K562 (cell line): Measurements from ENCODE around the gene TGFBR1. TPM values are rescaled to one million over a fixed set of nuclear protein-coding genes. Genes with fewer than 3 reads are reported as not detected.

Source experiments
- ARID3A ChIP-seq: IDR thresholded peaks from 2 replicates; pipeline ENCODE4 v1.6.1; 2012; ENCODE audit warnings: low read depth, low read length, improper control_type of control experiment, borderline replicate concordance
- DACH1 ChIP-seq: fragments of 450-650 bp; IDR thresholded peaks from 2 replicates; pipeline ENCODE4 v1.6.1; 2018; ENCODE audit not compliant: partially characterized antibody
- FOXJ3 ChIP-seq: sonication (generic); formaldehyde crosslinking; IDR thresholded peaks from 2 replicates; pipeline ENCODE4 v1.4.0; 2020; ENCODE audit warnings: mild to moderate bottlenecking, missing genetic modification reagents
- GTF2A2 ChIP-seq: IDR thresholded peaks from 2 replicates; pipeline ENCODE4 v1.6.1; 2016; ENCODE audit warnings: mild to moderate bottlenecking, missing genetic modification characterization, missing compliant biosample characterization
- HMGXB4 ChIP-seq: sonication (generic); formaldehyde crosslinking; IDR thresholded peaks from 2 replicates; pipeline ENCODE4 v1.8.1; 2023; ENCODE audit warnings: mild to moderate bottlenecking, missing genetic modification reagents
- HOMEZ ChIP-seq: fragments of 250-450 bp; sonication (Bioruptor Pico); IDR thresholded peaks from 2 replicates; pipeline ENCODE4 v1.4.0; 2020; ENCODE audit warnings: mild to moderate bottlenecking, moderate library complexity
- MBD2 ChIP-seq: sonication (generic); IDR thresholded peaks from 2 replicates; pipeline ENCODE4 v1.6.1; 2016; ENCODE audit warnings: low read depth, borderline replicate concordance
- NELFE ChIP-seq: IDR thresholded peaks from 2 replicates; pipeline ENCODE4 v1.6.1; 2011; ENCODE audit warnings: mild to moderate bottlenecking; ENCODE audit not compliant: insufficient read depth, insufficient read length
- PHF8 ChIP-seq: fragments of 200-600 bp; sonication (generic); IDR thresholded peaks from 2 replicates; pipeline ENCODE4 v1.6.1; 2012; ENCODE audit warnings: mixed run types, mild to moderate bottlenecking, inconsistent platforms, low read length, moderate library complexity, borderline replicate concordance
- RFX7 ChIP-seq: fragments of 250-450 bp; sonication (Bioruptor Pico); IDR thresholded peaks from 2 replicates; pipeline ENCODE4 v1.5.1; 2021; ENCODE audit warnings: mild to moderate bottlenecking
- SIN3A ChIP-seq, 2 experiments: fragments of 150-350 bp in 1 of 2; IDR thresholded peaks; 2 replicates each; pipeline ENCODE4 v1.6.1; 2011 to 2016; ENCODE audit warnings: borderline replicate concordance in 2 of 2, low read depth in 2 of 2, low read length in 2 of 2, mild to moderate bottlenecking in 2 of 2, moderate library complexity in 2 of 2; ENCODE audit not compliant: control insufficient read depth in 1 of 2
- ZFX ChIP-seq: sonication (generic); formaldehyde crosslinking; IDR thresholded peaks from 2 replicates; pipeline ENCODE4 v1.8.0; 2022; ENCODE audit warnings: mild to moderate bottlenecking, missing genetic modification reagents, moderate library complexity
- ZNF124 ChIP-seq: sonication (generic); formaldehyde crosslinking; IDR thresholded peaks from 2 replicates; pipeline ENCODE4 v1.8.1; 2022; ENCODE audit warnings: missing genetic modification reagents
- ZNF174 ChIP-seq: fragments of 250-450 bp; sonication (Bioruptor Pico); IDR thresholded peaks from 2 replicates; pipeline ENCODE4 v1.4.0; 2020; ENCODE audit warnings: mild to moderate bottlenecking
- ZNF354B ChIP-seq: fragments of 250-450 bp; sonication (Bioruptor Pico); IDR thresholded peaks from 2 replicates; pipeline ENCODE4 v1.4.0; 2020
- ZNF584 ChIP-seq: fragments of 200-800 bp; sonication (Bioruptor generic); IDR thresholded peaks from 2 replicates; pipeline ENCODE4 v1.6.1; 2016; ENCODE audit warnings: low read depth, mild to moderate bottlenecking, missing genetic modification characterization, missing compliant biosample characterization
- polyA plus RNA-seq, 8 experiments: library from polyadenylated mRNA; depleted of rRNA in 4 of 8; stranded (reverse) in 5 of 8; unstranded in 3 of 8; fragments of >200 nt; fragmentation: Nextera tagmentation in 2 of 8; fragmentation: Illumina TruSeq in 1 of 8; extraction: Ambion mirVana in 2 of 8; extraction: Trizol in 1 of 8; gene quantifications; 2 replicates each; pipeline versions ENCODE4 v1.2.1 to v1.2.3, GENCODE V29; 2011 to 2014; ENCODE audit warnings: inconsistent platforms in 1 of 8, missing spikeins in 1 of 8
- total RNA-seq, 7 experiments: library from RNA; depleted of rRNA in 6 of 7; stranded (reverse); fragments of >200 nt in 6 of 7; fragmentation: Illumina TruSeq in 2 of 7; extraction: Trizol in 2 of 7; gene quantifications; 2 replicates each; pipeline versions ENCODE4 v1.2.1 to v1.2.3, GENCODE V29; 2011 to 2021; ENCODE audit warnings: low replicate concordance in 1 of 7
- TF ChIP-seq, protein P1 (sequence below): fragments of 250-450 bp; sonication (Bioruptor Pico); IDR thresholded peaks from 2 replicates; pipeline ENCODE4 v1.9.0; 2021; ENCODE audit warnings: mild to moderate bottlenecking, inconsistent platforms
- TF ChIP-seq, protein P2 (sequence below): fragments of 450-650 bp; IDR thresholded peaks from 2 replicates; pipeline ENCODE4 v1.6.1; 2014; ENCODE audit warnings: low read depth, mild to moderate bottlenecking, moderate library complexity, borderline replicate concordance

TGFBR1 gene
- total and polyA plus RNA-seq, 9 of the 15 experiments (the other 6 are each of a cell fraction or from before 2014, with no cell fraction given): 15.5 to 62.4 (median 42.7) TPM

- TF ChIP-seq GTF2A2 (no peak), MBD2 (peak; percentile 75; the same call in 1 of the 2 replicates), HOMEZ (no peak), ZFX (CRISPR knock-in tag) (no peak), ARID3A (no peak), NELFE (no peak), ZNF584 (CRISPR knock-in tag) (no peak; the same call in none of the 2 replicates), RFX7 (CRISPR knock-in tag) (no peak), HMGXB4 (CRISPR knock-in tag) (no peak), PHF8 (no peak), SIN3A (IDR thresholded peaks at IDR 0.05; ENCODE audit: borderline replicate concordance in 2 of 2, control insufficient read depth in 1 of 2, low read depth in 2 of 2, low read length in 2 of 2) (no peak), FOXJ3 (CRISPR knock-in tag) (no peak), DACH1 (peak; percentile 83), ZNF174 (CRISPR knock-in tag) (no peak), ZNF124 (CRISPR knock-in tag) (no peak), ZNF354B (CRISPR knock-in tag) (no peak)
- TF ChIP-seq, protein P1, sequence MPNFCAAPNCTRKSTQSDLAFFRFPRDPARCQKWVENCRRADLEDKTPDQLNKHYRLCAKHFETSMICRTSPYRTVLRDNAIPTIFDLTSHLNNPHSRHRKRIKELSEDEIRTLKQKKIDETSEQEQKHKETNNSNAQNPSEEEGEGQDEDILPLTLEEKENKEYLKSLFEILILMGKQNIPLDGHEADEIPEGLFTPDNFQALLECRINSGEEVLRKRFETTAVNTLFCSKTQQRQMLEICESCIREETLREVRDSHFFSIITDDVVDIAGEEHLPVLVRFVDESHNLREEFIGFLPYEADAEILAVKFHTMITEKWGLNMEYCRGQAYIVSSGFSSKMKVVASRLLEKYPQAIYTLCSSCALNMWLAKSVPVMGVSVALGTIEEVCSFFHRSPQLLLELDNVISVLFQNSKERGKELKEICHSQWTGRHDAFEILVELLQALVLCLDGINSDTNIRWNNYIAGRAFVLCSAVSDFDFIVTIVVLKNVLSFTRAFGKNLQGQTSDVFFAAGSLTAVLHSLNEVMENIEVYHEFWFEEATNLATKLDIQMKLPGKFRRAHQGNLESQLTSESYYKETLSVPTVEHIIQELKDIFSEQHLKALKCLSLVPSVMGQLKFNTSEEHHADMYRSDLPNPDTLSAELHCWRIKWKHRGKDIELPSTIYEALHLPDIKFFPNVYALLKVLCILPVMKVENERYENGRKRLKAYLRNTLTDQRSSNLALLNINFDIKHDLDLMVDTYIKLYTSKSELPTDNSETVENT: no peak
- TF ChIP-seq, protein P2, sequence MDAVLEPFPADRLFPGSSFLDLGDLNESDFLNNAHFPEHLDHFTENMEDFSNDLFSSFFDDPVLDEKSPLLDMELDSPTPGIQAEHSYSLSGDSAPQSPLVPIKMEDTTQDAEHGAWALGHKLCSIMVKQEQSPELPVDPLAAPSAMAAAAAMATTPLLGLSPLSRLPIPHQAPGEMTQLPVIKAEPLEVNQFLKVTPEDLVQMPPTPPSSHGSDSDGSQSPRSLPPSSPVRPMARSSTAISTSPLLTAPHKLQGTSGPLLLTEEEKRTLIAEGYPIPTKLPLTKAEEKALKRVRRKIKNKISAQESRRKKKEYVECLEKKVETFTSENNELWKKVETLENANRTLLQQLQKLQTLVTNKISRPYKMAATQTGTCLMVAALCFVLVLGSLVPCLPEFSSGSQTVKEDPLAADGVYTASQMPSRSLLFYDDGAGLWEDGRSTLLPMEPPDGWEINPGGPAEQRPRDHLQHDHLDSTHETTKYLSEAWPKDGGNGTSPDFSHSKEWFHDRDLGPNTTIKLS: no peak
These were observed 47.0 kb upstream of the TGFBR1 start (continued) for GRCh38 chr9:99057665-99058625.
